ENCODE results near the gene TMEM135.

DNA sequence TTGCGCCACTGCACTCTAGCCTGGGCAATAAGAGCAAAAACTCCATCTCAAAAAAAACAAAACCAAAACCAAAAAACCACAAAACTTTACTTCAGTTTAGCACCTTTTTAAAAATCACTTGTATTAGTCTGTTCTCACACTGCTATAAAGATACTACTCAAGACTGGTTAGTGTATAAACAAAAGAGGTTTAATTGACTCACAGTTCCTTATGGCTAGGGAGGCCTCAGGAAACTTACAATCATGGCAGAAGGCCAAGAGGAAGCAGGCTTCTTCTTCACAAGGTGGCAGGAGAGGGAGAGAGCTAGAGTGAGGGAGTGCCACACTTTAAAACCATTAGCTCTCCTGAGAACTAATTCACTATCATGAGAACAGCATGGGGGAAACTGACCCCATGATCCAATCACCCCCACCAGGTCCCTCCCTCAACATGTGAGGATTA lies 261.3 kb downstream of the TMEM135 start:
- no peak for TF ChIP-seq TAF1 (IDR thresholded peaks at IDR 0.05; ENCODE audit: low read depth)
- no peak for TF ChIP-seq CEBPB (IDR thresholded peaks at IDR 0.05)
- TF ChIP-seq, protein P1, sequence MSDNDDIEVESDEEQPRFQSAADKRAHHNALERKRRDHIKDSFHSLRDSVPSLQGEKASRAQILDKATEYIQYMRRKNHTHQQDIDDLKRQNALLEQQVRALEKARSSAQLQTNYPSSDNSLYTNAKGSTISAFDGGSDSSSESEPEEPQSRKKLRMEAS (IDR thresholded peaks at IDR 0.05) = no peak
- no peak for TF ChIP-seq NFIC (IDR thresholded peaks at IDR 0.05)
